Erythroblast (primary cell): ENCODE measurements around the gene DACT1.

ENCODE experiments used
- GATA1 ChIP-seq: IDR thresholded peaks from 2 replicates; pipeline ENCODE4 v1.6.1; 2011; ENCODE audit warnings: low read depth, mild to moderate bottlenecking, control low read depth, low read length, moderate library complexity
- POLR2A ChIP-seq: IDR thresholded peaks from 2 replicates; pipeline ENCODE4 v1.6.1; 2011; ENCODE audit warnings: mild to moderate bottlenecking, low read length

DNA sequence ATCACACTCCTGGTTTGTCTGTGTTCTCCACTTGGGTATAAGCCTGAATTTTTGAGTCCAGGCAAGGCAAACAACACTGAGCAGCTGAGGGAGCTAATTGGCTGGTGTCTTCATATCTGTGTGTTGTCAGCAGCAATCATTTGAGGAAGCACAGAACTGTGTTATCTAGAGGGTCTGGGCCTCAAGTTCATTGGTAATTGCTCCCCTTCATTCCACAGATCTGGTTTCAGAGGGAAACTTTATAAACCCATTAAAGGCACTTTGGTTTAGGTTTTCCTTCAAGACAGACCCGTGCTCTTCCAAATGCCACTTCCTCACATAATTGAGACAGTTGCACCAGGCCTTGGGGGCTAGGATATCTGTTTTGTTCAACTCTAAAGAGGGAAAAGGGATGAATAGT is 5.6 kb downstream of the DACT1 start:
- TF ChIP-seq POLR2A (no peak), GATA1 (no peak)
